Thoracic aorta (tissue), 2 donors: ENCODE data around the gene NFX1. TPM values are rescaled to one million over a fixed set of nuclear protein-coding genes. Genes with fewer than 3 reads are reported as not detected.

Experiments
- ATAC-seq: fragments of 150-250 bp; one replicate; pipeline ENCODE4 v1.8.0; 2017; ENCODE audit warnings: low read depth; ENCODE audit not compliant: insufficient number of reproducible peaks, low FRiP score
- DNase-seq: peaks from one replicate; pipeline ENCODE4 v3.0.0-alpha.2; 2020; ENCODE audit warnings: low spot score
- H3K27ac ChIP-seq, 2 donors: fragments of 200-600 bp; sonication (generic); 1 replicate in 1 of 2; 2 replicates in 1 of 2; pipeline ENCODE4 v1.5.1; 2016; ENCODE audit warnings: mild to moderate bottlenecking in 2 of 2, moderate library complexity in 2 of 2
- H3K27me3 ChIP-seq: fragments of 200-600 bp; sonication (generic); replicated peaks from 2 replicates; pipeline ENCODE4 v1.6.0; 2016; ENCODE audit warnings: mild to moderate bottlenecking; ENCODE audit not compliant: insufficient read depth
- H3K36me3 ChIP-seq: fragments of 200-600 bp; sonication (generic); one replicate; pipeline ENCODE4 v1.5.1; 2016
- H3K4me1 ChIP-seq, 2 donors: fragments of 200-600 bp; sonication (generic); 1 replicate in 1 of 2; 2 replicates in 1 of 2; pipeline versions ENCODE4 v1.5.1 to v1.6.0; 2016; ENCODE audit warnings: low read depth in 2 of 2, mild to moderate bottlenecking in 1 of 2; ENCODE audit not compliant: control insufficient read depth in 1 of 2
- H3K4me3 ChIP-seq: fragments of 200-600 bp; sonication (generic); 2 replicates; pipeline ENCODE4 v1.5.1; 2016; ENCODE audit warnings: mild to moderate bottlenecking
- H3K9me3 ChIP-seq: fragments of 200-600 bp; sonication (generic); 2 replicates; pipeline ENCODE4 v1.5.1; 2016
- CTCF ChIP-seq: fragments of 200-600 bp; sonication (generic); IDR thresholded peaks from one replicate; pipeline ENCODE4 v1.5.1; 2019; ENCODE audit warnings: antibody characterized with exemption
- total RNA-seq, 2 donors: library from RNA; depleted of rRNA; stranded (reverse); fragments of >200 nt; gene quantifications; one replicate each; pipeline versions ENCODE4 v1.1.0 to v1.2.3, GENCODE V29; 2016

Gene NFX1
- total RNA-seq, 2 donors from 2014 or later = 22.5 to 39.7 TPM

GRCh38 chr9:33246269-33246860, 44.0 kb upstream of the NFX1 start:
- Histone ChIP-seq H3K4me3 (no peak overlapping the region), H3K27me3 (no peaks in the 10 kb centered on the region), H3K9me3 (no peaks in the 10 kb centered on the region), H3K36me3 (no peaks in the 10 kb centered on the region), H3K4me1 (no peaks in the 10 kb centered on the region), H3K27ac (no peak overlapping the region)
- DNase-seq (no peak), ATAC-seq (no peak)
- no peak for TF ChIP-seq CTCF

GRCh38 chr9:33248606-33249005, 41.7 kb upstream of the NFX1 start:
- Histone ChIP-seq H3K27me3 (no peaks in the 10 kb centered on the region), H3K27ac (no peak overlapping the region), H3K36me3 (no peaks in the 10 kb centered on the region), H3K4me1 (no peaks in the 10 kb centered on the region), H3K9me3 (no peaks in the 10 kb centered on the region), H3K4me3 (no peak overlapping the region)
- TF ChIP-seq CTCF = no peak
- DNase-seq (no peak), ATAC-seq (no peak)

GRCh38 chr9:33249087-33249658, 41.1 kb upstream of the NFX1 start:
- no peaks in the 10 kb centered on the region for H3K27me3 ChIP-seq
- peaks cover 2% of the 10 kb centered on the region for H3K36me3 ChIP-seq
- H3K4me1 ChIP-seq = no peaks in the 10 kb centered on the region
- no peak for DNase-seq
- H3K27ac ChIP-seq = no peak overlapping the region
- ATAC-seq = no peak
- no peaks in the 10 kb centered on the region for H3K9me3 ChIP-seq
- H3K4me3 ChIP-seq = no peak overlapping the region
- no peak for TF ChIP-seq CTCF

GRCh38 chr9:33249983-33250382, 40.3 kb upstream of the NFX1 start:
- DNase-seq = no peak
- H3K36me3 ChIP-seq = peaks cover 9% of the 10 kb centered on the region
- no peaks in the 10 kb centered on the region for H3K9me3 ChIP-seq
- H3K27ac ChIP-seq = no peak overlapping the region
- TF ChIP-seq CTCF = no peak
- no peak overlapping the region for H3K4me3 ChIP-seq
- no peak for ATAC-seq
- H3K4me1 ChIP-seq = no peaks in the 10 kb centered on the region
- H3K27me3 ChIP-seq = no peaks in the 10 kb centered on the region

GRCh38 chr9:33250458-33250995, 39.8 kb upstream of the NFX1 start:
- Histone ChIP-seq H3K9me3 (no peaks in the 10 kb centered on the region), H3K36me3 (peaks cover 14% of the 10 kb centered on the region), H3K27ac (no peak overlapping the region), H3K4me3 (no peak overlapping the region), H3K27me3 (no peaks in the 10 kb centered on the region), H3K4me1 (no peaks in the 10 kb centered on the region)
- TF ChIP-seq CTCF = no peak
- no peak for ATAC-seq
- DNase-seq = no peak
